ENCODE results near the gene CTSC. TPM values are rescaled to one million over a fixed set of nuclear protein-coding genes. Genes with fewer than 3 reads are reported as not detected.

CTSC gene
- 20.6 and 62.8 TPM in 2 replicates for total RNA-seq (ENCODE audit: low replicate concordance)

GRCh38 chr11:88337181-88337986, at the start of gene CTSC:
Gene CTSC (minus strand): TSS chr11:88337736. CDS start chr11:88337672, 64 bp downstream.

Other genes starting within 250 kb of the CTSC start
- 1.1 and 1.4 TPM in 2 replicates for gene RAB38, start 162.3 kb downstream of the CTSC start, total RNA-seq (ENCODE audit: low replicate concordance)